K562 (cell line): ENCODE results near the gene TMCC2. TPM values are rescaled to one million over a fixed set of nuclear protein-coding genes. Genes with fewer than 3 reads are reported as not detected.

Experiments
- FOSL1 ChIP-seq: fragments of 200-800 bp; sonication (Bioruptor generic); conservative IDR thresholded peaks from 2 replicates; pipeline ENCODE4 v1.6.1; 2016; ENCODE audit warnings: missing genetic modification characterization, missing compliant biosample characterization
- NCOA4 ChIP-seq: fragments of 450-650 bp; IDR thresholded peaks from 2 replicates; pipeline ENCODE4 v1.6.1; 2018; ENCODE audit warnings: mild to moderate bottlenecking; ENCODE audit not compliant: partially characterized antibody
- SMC3 ChIP-seq: conservative IDR thresholded peaks from 2 replicates; pipeline ENCODE4 v1.6.1; 2011; ENCODE audit warnings: low read depth, low read length, improper control_type of control experiment; ENCODE audit not compliant: insufficient read depth
- ZNF133 ChIP-seq: fragments of 250-450 bp; sonication (Bioruptor Pico); IDR thresholded peaks from 2 replicates; pipeline ENCODE4 v1.4.0; 2020; ENCODE audit warnings: mild to moderate bottlenecking
- polyA plus RNA-seq, 8 experiments: library from polyadenylated mRNA; depleted of rRNA in 4 of 8; stranded (reverse) in 5 of 8; unstranded in 3 of 8; fragments of >200 nt; fragmentation: Nextera tagmentation in 2 of 8; fragmentation: Illumina TruSeq in 1 of 8; extraction: Ambion mirVana in 2 of 8; extraction: Trizol in 1 of 8; gene quantifications; 2 replicates each; pipeline versions ENCODE4 v1.2.1 to v1.2.3, GENCODE V29; 2011 to 2014; ENCODE audit warnings: inconsistent platforms in 1 of 8, missing spikeins in 1 of 8
- total RNA-seq, 7 experiments: library from RNA; depleted of rRNA in 6 of 7; stranded (reverse); fragments of >200 nt in 6 of 7; fragmentation: Illumina TruSeq in 2 of 7; extraction: Trizol in 2 of 7; gene quantifications; 2 replicates each; pipeline versions ENCODE4 v1.2.1 to v1.2.3, GENCODE V29; 2011 to 2021; ENCODE audit warnings: low replicate concordance in 1 of 7
- TF ChIP-seq, protein P1 (sequence below): fragments of 450-650 bp; IDR thresholded peaks from 2 replicates; pipeline ENCODE4 v1.6.1; 2016; ENCODE audit warnings: mild to moderate bottlenecking, moderate library complexity
- TF ChIP-seq, protein P2 (sequence below), 3 experiments: fragments of 200-800 bp in 1 of 3; sonication (Bioruptor generic) in 1 of 3; sonication (generic) in 1 of 3; formaldehyde crosslinking in 1 of 3; IDR thresholded peaks; 2 replicates each; pipeline versions ENCODE4 v1.6.1 to v1.8.0; 2016 to 2022; ENCODE audit warnings: mild to moderate bottlenecking in 2 of 3, missing compliant biosample characterization in 2 of 3, missing genetic modification characterization in 2 of 3, missing genetic modification reagents in 1 of 3
- TF ChIP-seq, protein P3 (sequence below): fragments of 250-450 bp; sonication (Bioruptor Pico); IDR thresholded peaks from 2 replicates; pipeline ENCODE4 v1.5.0; 2021
- TF ChIP-seq, protein P4 (sequence below), 3 experiments: IDR thresholded peaks in 2 of 3; conservative IDR thresholded peaks in 1 of 3; 2 replicates each; pipeline ENCODE4 v1.5.1; 2011 to 2012; ENCODE audit warnings: low read length in 3 of 3, mild to moderate bottlenecking in 3 of 3, control low read depth in 2 of 3, improper control_type of control experiment in 1 of 3, inconsistent platforms in 1 of 3, low read depth in 1 of 3, mixed read lengths in 1 of 3, moderate library complexity in 1 of 3; ENCODE audit not compliant: insufficient read depth in 2 of 3

TMCC2 gene
- total and polyA plus RNA-seq, 9 of the 15 experiments (the other 6 are each of a cell fraction or from before 2014, with no cell fraction given), result 0.06 to 1.8 (median 0.98) TPM

DNA sequence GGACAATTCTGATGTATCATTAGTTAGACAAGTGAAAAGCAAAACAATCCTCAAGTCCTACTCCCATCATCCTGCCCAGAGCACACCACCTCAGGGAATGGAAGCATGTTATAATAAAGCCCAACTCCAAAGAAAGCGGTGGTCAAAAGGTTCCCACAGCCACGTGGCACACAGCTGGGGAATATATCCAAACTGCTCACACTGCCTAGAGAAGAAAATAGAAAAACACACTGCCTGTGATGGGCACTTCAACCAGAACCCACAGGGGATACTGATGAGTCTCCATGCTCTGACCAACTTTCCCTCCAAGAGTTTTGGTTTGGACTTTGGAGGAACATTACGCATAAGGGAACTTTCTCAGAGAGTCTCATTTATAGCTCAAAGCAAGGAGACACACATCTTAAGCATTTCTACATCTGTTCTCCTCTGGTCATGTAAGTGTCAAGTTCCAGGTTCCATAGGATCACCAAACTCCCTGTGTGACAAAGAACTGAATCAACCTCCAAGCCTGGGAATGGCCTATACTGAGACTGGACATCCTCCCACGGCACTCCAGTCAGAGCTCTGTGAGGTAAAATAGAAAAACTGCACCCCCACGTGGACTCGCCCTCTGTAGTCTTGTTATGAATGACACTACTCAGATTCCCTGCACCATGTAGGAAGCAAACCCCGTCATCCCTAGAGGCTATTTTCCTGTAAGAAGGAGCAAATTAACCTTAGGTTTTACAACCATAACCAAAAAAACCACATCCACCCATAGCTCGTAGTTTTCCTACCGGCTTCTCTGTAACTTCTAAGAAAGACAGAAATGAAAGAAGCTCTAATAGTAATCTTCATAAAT is 28.4 kb upstream of the TMCC2 start (continued):
- TF ChIP-seq, protein P1, sequence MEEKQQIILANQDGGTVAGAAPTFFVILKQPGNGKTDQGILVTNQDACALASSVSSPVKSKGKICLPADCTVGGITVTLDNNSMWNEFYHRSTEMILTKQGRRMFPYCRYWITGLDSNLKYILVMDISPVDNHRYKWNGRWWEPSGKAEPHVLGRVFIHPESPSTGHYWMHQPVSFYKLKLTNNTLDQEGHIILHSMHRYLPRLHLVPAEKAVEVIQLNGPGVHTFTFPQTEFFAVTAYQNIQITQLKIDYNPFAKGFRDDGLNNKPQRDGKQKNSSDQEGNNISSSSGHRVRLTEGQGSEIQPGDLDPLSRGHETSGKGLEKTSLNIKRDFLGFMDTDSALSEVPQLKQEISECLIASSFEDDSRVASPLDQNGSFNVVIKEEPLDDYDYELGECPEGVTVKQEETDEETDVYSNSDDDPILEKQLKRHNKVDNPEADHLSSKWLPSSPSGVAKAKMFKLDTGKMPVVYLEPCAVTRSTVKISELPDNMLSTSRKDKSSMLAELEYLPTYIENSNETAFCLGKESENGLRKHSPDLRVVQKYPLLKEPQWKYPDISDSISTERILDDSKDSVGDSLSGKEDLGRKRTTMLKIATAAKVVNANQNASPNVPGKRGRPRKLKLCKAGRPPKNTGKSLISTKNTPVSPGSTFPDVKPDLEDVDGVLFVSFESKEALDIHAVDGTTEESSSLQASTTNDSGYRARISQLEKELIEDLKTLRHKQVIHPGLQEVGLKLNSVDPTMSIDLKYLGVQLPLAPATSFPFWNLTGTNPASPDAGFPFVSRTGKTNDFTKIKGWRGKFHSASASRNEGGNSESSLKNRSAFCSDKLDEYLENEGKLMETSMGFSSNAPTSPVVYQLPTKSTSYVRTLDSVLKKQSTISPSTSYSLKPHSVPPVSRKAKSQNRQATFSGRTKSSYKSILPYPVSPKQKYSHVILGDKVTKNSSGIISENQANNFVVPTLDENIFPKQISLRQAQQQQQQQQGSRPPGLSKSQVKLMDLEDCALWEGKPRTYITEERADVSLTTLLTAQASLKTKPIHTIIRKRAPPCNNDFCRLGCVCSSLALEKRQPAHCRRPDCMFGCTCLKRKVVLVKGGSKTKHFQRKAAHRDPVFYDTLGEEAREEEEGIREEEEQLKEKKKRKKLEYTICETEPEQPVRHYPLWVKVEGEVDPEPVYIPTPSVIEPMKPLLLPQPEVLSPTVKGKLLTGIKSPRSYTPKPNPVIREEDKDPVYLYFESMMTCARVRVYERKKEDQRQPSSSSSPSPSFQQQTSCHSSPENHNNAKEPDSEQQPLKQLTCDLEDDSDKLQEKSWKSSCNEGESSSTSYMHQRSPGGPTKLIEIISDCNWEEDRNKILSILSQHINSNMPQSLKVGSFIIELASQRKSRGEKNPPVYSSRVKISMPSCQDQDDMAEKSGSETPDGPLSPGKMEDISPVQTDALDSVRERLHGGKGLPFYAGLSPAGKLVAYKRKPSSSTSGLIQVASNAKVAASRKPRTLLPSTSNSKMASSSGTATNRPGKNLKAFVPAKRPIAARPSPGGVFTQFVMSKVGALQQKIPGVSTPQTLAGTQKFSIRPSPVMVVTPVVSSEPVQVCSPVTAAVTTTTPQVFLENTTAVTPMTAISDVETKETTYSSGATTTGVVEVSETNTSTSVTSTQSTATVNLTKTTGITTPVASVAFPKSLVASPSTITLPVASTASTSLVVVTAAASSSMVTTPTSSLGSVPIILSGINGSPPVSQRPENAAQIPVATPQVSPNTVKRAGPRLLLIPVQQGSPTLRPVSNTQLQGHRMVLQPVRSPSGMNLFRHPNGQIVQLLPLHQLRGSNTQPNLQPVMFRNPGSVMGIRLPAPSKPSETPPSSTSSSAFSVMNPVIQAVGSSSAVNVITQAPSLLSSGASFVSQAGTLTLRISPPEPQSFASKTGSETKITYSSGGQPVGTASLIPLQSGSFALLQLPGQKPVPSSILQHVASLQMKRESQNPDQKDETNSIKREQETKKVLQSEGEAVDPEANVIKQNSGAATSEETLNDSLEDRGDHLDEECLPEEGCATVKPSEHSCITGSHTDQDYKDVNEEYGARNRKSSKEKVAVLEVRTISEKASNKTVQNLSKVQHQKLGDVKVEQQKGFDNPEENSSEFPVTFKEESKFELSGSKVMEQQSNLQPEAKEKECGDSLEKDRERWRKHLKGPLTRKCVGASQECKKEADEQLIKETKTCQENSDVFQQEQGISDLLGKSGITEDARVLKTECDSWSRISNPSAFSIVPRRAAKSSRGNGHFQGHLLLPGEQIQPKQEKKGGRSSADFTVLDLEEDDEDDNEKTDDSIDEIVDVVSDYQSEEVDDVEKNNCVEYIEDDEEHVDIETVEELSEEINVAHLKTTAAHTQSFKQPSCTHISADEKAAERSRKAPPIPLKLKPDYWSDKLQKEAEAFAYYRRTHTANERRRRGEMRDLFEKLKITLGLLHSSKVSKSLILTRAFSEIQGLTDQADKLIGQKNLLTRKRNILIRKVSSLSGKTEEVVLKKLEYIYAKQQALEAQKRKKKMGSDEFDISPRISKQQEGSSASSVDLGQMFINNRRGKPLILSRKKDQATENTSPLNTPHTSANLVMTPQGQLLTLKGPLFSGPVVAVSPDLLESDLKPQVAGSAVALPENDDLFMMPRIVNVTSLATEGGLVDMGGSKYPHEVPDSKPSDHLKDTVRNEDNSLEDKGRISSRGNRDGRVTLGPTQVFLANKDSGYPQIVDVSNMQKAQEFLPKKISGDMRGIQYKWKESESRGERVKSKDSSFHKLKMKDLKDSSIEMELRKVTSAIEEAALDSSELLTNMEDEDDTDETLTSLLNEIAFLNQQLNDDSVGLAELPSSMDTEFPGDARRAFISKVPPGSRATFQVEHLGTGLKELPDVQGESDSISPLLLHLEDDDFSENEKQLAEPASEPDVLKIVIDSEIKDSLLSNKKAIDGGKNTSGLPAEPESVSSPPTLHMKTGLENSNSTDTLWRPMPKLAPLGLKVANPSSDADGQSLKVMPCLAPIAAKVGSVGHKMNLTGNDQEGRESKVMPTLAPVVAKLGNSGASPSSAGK, result 0 out of 2 replicates have a peak, but pooled peaks have one; percentile 20
- 0 out of 2 replicates have a peak, but pooled peaks have one; percentile 15 for TF ChIP-seq FOSL1
- no peak for TF ChIP-seq NCOA4
- TF ChIP-seq ZNF133 (CRISPR knock-in tag), result no peak
- TF ChIP-seq, protein P2, sequence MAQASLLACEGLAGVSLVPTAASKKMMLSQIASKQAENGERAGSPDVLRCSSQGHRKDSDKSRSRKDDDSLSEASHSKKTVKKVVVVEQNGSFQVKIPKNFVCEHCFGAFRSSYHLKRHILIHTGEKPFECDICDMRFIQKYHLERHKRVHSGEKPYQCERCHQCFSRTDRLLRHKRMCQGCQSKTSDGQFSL (CRISPR knock-in tag; IDR thresholded peaks at IDR 0.05), result peak; percentile 68; the same call in 1 of the 2 replicates
- TF ChIP-seq, protein P2 (tag; IDR thresholded peaks at IDR 0.05), result 0 out of 4 replicates have a peak, but pooled peaks of 1 of the 2 experiments have one; percentile 55
- no peak for TF ChIP-seq SMC3
- TF ChIP-seq, protein P3, sequence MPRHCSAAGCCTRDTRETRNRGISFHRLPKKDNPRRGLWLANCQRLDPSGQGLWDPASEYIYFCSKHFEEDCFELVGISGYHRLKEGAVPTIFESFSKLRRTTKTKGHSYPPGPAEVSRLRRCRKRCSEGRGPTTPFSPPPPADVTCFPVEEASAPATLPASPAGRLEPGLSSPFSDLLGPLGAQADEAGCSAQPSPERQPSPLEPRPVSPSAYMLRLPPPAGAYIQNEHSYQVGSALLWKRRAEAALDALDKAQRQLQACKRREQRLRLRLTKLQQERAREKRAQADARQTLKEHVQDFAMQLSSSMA (CRISPR knock-in tag), result no peak
- TF ChIP-seq, protein P4, sequence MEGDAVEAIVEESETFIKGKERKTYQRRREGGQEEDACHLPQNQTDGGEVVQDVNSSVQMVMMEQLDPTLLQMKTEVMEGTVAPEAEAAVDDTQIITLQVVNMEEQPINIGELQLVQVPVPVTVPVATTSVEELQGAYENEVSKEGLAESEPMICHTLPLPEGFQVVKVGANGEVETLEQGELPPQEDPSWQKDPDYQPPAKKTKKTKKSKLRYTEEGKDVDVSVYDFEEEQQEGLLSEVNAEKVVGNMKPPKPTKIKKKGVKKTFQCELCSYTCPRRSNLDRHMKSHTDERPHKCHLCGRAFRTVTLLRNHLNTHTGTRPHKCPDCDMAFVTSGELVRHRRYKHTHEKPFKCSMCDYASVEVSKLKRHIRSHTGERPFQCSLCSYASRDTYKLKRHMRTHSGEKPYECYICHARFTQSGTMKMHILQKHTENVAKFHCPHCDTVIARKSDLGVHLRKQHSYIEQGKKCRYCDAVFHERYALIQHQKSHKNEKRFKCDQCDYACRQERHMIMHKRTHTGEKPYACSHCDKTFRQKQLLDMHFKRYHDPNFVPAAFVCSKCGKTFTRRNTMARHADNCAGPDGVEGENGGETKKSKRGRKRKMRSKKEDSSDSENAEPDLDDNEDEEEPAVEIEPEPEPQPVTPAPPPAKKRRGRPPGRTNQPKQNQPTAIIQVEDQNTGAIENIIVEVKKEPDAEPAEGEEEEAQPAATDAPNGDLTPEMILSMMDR (IDR thresholded peaks at IDR 0.05 in 2 of 3, conservative IDR thresholded peaks at IDR 0.05 in 1 of 3; ENCODE audit: insufficient read depth in 2 of 3, low read depth in 1 of 3, low read length in 3 of 3), result peak; percentile 14 to 55 (median 23); a peak in 3 of 6 replicates
